Activated CD8-positive, alpha-beta T cell treated with anti-CD3 and anti-CD28 coated beads, Interleukin-2, amount 10 ng/mL, durations not matched to agents 7 days and 5 days (primary cell): Measurements from ENCODE around the gene SLC39A9. TPM values are rescaled to one million over a fixed set of nuclear protein-coding genes. Genes with fewer than 3 reads are reported as not detected.
"Not testable (repeated sequence)": the region's sequence is repeated elsewhere in the genome, so short reads cannot be mapped to it uniquely, and the experiment has no call there.

Experiments
- ATAC-seq: fragments of 150-1000 bp; cut with Tn5 transposase; one replicate; pipeline ENCODE4 v1.10.0; 2021; ENCODE audit warnings: moderate library complexity
- CTCF ChIA-PET: fragments of 350-600 bp; sonication (Branson Sonifier 250); formaldehyde crosslinking; loops from one replicate; lab custom pipeline; 2021; ENCODE audit warnings: antibody characterized with exemption; lab: Charles Lee
- POLR2A ChIA-PET: fragments of 350-600 bp; sonication (Branson Sonifier 250); formaldehyde crosslinking; loops from one replicate; lab custom pipeline; 2021; ENCODE audit warnings: antibody characterized with exemption; lab: Charles Lee
- DNase-seq: peaks from one replicate; pipeline ENCODE4 v3.0.0-alpha.2; 2020
- H3K27ac Mint-ChIP-seq: one replicate; pipeline ENCODE4 v1.8.0; 2021; ENCODE audit warnings: mild to moderate bottlenecking, mixed read lengths
- H3K27me3 Mint-ChIP-seq: one replicate; pipeline ENCODE4 v1.8.0; 2021; ENCODE audit warnings: low read depth, mixed read lengths
- H3K36me3 Mint-ChIP-seq: one replicate; pipeline ENCODE4 v1.8.0; 2021; ENCODE audit warnings: low read depth, mixed read lengths
- H3K4me1 Mint-ChIP-seq: one replicate; pipeline ENCODE4 v1.8.0; 2021; ENCODE audit warnings: low read depth, mixed read lengths
- H3K4me3 Mint-ChIP-seq: one replicate; pipeline ENCODE4 v1.8.0; 2021; ENCODE audit warnings: mild to moderate bottlenecking, mixed read lengths
- H3K9me3 Mint-ChIP-seq: one replicate; pipeline ENCODE4 v1.8.0; 2022; ENCODE audit warnings: mixed read lengths; ENCODE audit not compliant: insufficient read depth
- total RNA-seq, 2 experiments: library from RNA; stranded (reverse); gene quantifications; one replicate each; pipeline ENCODE4 v1.2.3, GENCODE V29; 2021

The SLC39A9 gene
- total RNA-seq, 2 experiments from 2014 or later: 44.5 to 46.2 TPM

- CTCF ChIA-PET: no interaction called here
- Mint-ChIP-seq H3K9me3 (no peaks in the 10 kb centered on the region), H3K27ac (no peak overlapping the region), H3K27me3 (peaks cover 40% of the 10 kb centered on the region), H3K36me3 (no peaks in the 10 kb centered on the region), H3K4me1 (no peaks in the 10 kb centered on the region), H3K4me3 (no peak overlapping the region)
- POLR2A ChIA-PET: no interaction called here
- DNase-seq (no peak), ATAC-seq (no peak)
Measured at GRCh38 chr14:69490219-69490918, 91.9 kb downstream of the SLC39A9 start.

DNA sequence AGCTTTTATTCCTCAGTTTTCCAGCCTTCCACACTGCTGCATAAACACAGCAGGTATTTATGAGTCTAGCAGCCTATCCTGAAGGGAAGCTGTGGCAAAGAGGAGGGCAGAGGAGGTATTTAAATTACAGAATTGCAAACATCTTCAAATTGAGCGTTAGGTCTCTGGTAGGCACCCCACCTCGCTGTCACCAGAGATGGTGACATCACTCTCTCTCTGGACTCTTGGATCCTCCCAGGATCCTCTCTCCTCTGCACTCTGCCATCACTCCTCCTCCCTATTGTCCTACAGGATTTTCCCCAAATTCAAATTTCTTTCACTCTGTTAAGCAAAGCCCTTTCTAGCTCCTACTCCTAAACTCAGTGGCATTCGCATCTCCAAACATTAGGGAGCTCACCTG lies 92.7 kb downstream of the SLC39A9 start:
- DNase-seq (no peak), ATAC-seq (no peak)
- Mint-ChIP-seq H3K4me3 (no peak overlapping the region), H3K4me1 (no peaks in the 10 kb centered on the region), H3K9me3 (no peaks in the 10 kb centered on the region), H3K27ac (no peak overlapping the region), H3K36me3 (no peaks in the 10 kb centered on the region), H3K27me3 (peaks cover 31% of the 10 kb centered on the region)
- CTCF ChIA-PET: no interaction called here
- POLR2A ChIA-PET: no interaction called here

- POLR2A ChIA-PET: no interaction called here
- peaks cover 16% of the 10 kb centered on the region for H3K27me3 Mint-ChIP-seq
- no peaks in the 10 kb centered on the region for H3K9me3 Mint-ChIP-seq
- no peaks in the 10 kb centered on the region for H3K36me3 Mint-ChIP-seq
- no peaks in the 10 kb centered on the region for H3K4me1 Mint-ChIP-seq
- H3K27ac Mint-ChIP-seq: no peak overlapping the region
- H3K4me3 Mint-ChIP-seq: no peak overlapping the region
- ATAC-seq (no peak), DNase-seq (no peak)
- CTCF ChIA-PET: interaction anchor here (0.9 to 1.5 kb wide), 3 partner anchors 23 to 250 kb away, joined by 3 read pairs; no protein-coding TSS in a partner anchor
Measured at GRCh38 chr14:69493038-69493437, 94.5 kb downstream of the SLC39A9 start.

DNA sequence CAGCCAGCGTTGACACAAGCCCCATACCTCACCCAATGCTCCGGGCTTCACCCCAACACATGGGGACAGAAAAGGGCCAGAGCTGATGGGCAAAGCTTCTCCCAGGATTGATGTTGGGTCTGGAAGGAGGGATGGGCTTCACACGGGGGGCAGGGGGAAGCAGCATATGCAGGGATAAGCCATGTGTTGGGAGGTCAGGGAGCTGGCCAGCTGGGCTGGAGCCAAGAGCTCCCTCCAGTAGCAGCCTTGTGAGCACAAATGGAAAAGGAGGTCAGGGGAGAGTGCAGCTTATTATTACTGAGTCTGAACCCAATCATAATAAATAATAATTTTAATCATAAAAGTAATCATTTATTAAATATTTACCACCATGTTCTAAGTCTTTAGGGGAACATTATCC lies 95.3 kb downstream of the SLC39A9 start:
- POLR2A ChIA-PET: no interaction called here
- no peaks in the 10 kb centered on the region for H3K9me3 Mint-ChIP-seq
- no peak for ATAC-seq

DNA sequence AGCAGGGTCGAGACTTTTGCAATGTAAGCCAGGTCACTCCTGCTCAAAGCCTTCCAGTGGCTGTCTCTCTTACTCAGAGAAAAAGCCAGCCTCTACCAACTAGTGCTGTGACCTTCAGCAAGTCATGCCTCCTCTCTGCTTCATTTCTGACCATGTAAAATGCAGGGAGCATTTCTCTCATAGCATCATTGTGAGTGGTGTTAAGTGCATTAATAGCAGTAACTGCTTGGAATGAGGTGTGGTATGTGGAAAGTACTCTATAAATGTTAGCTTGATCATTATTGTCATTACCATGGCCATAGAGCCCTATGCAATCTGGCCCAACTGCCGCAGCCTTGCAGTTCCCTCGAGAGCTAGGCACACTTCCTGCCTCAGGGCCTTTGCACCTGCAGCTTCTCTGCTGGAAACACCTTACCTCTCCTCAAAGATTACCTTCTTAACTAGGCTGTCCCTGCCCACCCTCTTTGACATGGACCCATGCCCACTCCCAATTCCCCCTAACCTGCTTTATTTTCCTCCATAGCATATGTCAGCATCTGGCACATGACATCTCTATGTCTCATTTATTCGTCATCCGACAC lies 96.9 kb downstream of the SLC39A9 start:
- CTCF ChIA-PET: interaction anchor here (2.0 kb wide), 1 partner anchor 21 kb away, joined by 6 read pairs; no protein-coding TSS in a partner anchor
- no peaks in the 10 kb centered on the region for H3K9me3 Mint-ChIP-seq
- H3K36me3 Mint-ChIP-seq: no peaks in the 10 kb centered on the region
- no peak overlapping the region for H3K4me3 Mint-ChIP-seq
- POLR2A ChIA-PET: no interaction called here
- no peaks in the 10 kb centered on the region for H3K4me1 Mint-ChIP-seq
- ATAC-seq (no peak), DNase-seq (no peak)
- no peak overlapping the region for H3K27ac Mint-ChIP-seq
- peaks cover 10% of the 10 kb centered on the region for H3K27me3 Mint-ChIP-seq

More for the DNA sequence above, 95.3 kb downstream of the SLC39A9 start:
- Mint-ChIP-seq H3K36me3 (no peaks in the 10 kb centered on the region), H3K27ac (no peak overlapping the region), H3K4me1 (no peaks in the 10 kb centered on the region), H3K27me3 (peaks cover 10% of the 10 kb centered on the region), H3K4me3 (no peak overlapping the region)
- CTCF ChIA-PET: no interaction called here
- DNase-seq: no peak

DNA sequence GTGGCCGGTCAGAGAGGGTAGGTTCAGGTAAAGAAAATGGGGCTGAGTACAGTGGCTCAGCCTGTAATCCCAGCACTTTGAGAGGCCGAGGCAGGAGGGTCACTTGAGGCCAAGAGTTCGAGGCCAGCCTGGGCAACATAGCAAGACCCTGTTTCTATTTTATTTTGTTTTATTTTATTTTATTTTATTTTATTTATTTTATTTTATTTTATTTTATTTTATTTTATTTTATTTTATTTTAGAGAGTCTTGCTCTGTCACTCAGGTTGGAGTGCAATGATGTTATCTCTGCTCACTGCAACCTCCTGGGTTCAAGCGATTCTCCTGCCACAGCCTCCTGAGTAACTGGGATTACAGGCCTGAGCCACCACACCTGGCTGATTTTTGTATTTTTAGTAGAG lies 99.4 kb downstream of the SLC39A9 start:
- CTCF ChIA-PET, H3K27me3 Mint-ChIP-seq, DNase-seq, H3K4me1 Mint-ChIP-seq, H3K9me3 Mint-ChIP-seq, H3K36me3 Mint-ChIP-seq, H3K27ac Mint-ChIP-seq, ATAC-seq, POLR2A ChIA-PET, H3K4me3 Mint-ChIP-seq: not testable (repeated sequence)

DNA sequence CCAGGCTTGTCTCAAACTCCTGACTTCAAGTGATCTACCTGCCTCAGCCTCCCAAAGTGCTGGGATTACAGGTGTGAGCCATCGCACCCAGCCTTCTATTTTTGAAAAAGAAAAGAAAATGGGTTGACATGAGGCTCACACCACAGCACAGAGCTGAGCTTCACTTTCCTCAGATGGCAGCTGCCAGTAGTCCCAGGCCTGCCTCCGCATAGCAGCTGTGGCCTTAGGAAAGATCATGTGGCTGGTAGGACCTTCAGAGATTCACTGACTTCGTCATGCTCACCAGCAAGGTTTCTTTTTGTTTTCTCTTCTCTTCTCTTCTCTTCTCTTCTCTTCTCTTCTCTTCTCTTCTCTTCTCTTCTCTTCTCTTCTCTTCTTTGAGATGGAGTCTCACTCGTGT lies 99.8 kb downstream of the SLC39A9 start:
- H3K27ac Mint-ChIP-seq, H3K4me1 Mint-ChIP-seq, H3K27me3 Mint-ChIP-seq, H3K36me3 Mint-ChIP-seq, POLR2A ChIA-PET, ATAC-seq, H3K4me3 Mint-ChIP-seq, H3K9me3 Mint-ChIP-seq, CTCF ChIA-PET, DNase-seq: not testable (repeated sequence)

DNA sequence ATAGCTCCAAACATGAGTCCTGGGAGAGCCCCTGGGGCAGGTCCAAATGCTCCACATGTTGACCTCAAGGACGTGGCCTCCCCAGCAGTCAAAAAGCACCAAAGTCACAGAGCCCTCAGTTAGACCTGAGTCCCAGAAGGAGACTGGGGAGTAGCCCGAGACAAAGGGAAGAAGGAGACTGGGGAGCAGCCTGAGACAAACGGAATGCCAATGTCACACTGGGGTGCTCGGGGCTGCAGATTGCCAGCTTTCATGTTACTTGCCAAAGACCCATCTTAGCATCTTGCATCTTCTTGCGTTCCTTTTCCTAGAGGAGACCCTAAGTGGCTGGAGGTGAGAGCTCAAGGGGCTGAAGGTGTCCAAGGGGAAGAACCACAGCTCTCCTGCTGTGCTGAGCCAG lies 100.9 kb downstream of the SLC39A9 start:
- Mint-ChIP-seq H3K36me3 (no peaks in the 10 kb centered on the region), H3K4me3 (no peak overlapping the region), H3K4me1 (no peaks in the 10 kb centered on the region), H3K27ac (no peak overlapping the region), H3K27me3 (peaks cover 4% of the 10 kb centered on the region), H3K9me3 (no peaks in the 10 kb centered on the region)
- no peak for ATAC-seq
- no peak for DNase-seq
- POLR2A ChIA-PET: no interaction called here
- CTCF ChIA-PET: no interaction called here

- ATAC-seq: no peak
- DNase-seq: no peak
- Mint-ChIP-seq H3K27ac (no peak overlapping the region), H3K4me1 (no peaks in the 10 kb centered on the region), H3K36me3 (no peaks in the 10 kb centered on the region), H3K4me3 (no peak overlapping the region), H3K9me3 (no peaks in the 10 kb centered on the region), H3K27me3 (peaks cover 5% of the 10 kb centered on the region)
- CTCF ChIA-PET: no interaction called here
- POLR2A ChIA-PET: no interaction called here
Measured at GRCh38 chr14:69500096-69500495, 101.6 kb downstream of the SLC39A9 start.

- Mint-ChIP-seq H3K9me3 (no peaks in the 10 kb centered on the region), H3K27ac (no peak overlapping the region), H3K4me3 (no peak overlapping the region), H3K36me3 (no peaks in the 10 kb centered on the region), H3K27me3 (peaks cover 7% of the 10 kb centered on the region), H3K4me1 (no peaks in the 10 kb centered on the region)
- DNase-seq (no peak), ATAC-seq (no peak)
- POLR2A ChIA-PET: no interaction called here
- CTCF ChIA-PET: interaction anchor here (0.8 kb wide), 1 partner anchor 11 kb away, joined by 3 read pairs; no protein-coding TSS in a partner anchor
Measured at GRCh38 chr14:69500736-69501135, 102.2 kb downstream of the SLC39A9 start.

GRCh38 chr14:69501423-69501838 lies 102.9 kb downstream of the SLC39A9 start:
- ChIA-PET CTCF (no interaction called here), POLR2A (no interaction called here)
- Mint-ChIP-seq H3K27ac (no peak overlapping the region), H3K27me3 (peaks cover 7% of the 10 kb centered on the region), H3K4me3 (no peak overlapping the region), H3K36me3 (no peaks in the 10 kb centered on the region), H3K9me3 (no peaks in the 10 kb centered on the region), H3K4me1 (no peaks in the 10 kb centered on the region)
- DNase-seq (no peak), ATAC-seq (no peak)

DNA sequence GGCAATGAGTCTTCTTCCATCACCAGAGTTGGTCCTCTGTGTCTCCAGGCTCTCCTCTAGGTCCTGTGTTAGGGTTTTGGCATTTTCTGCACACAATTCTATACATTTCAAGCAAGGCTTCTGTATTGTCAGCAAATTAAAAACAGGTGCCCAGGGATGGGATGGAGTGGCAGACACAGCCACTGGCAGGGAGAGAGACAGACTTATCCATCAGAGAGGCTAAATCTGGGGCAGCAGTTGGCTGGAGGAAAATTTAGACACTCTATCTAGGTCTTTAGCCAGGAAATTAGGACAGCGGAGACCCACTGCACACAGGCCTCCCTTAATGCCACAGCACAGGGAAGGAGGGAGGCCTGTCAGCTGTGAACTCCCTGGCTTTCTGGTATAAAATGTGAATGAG lies 106.3 kb downstream of the SLC39A9 start:
- ChIA-PET POLR2A (no interaction called here), CTCF (interaction anchor here (1.3 kb wide), 1 partner anchor 18 kb away, joined by 3 read pairs; no protein-coding TSS in a partner anchor)
- H3K9me3 Mint-ChIP-seq: no peaks in the 10 kb centered on the region
- H3K36me3 Mint-ChIP-seq: no peaks in the 10 kb centered on the region
- H3K4me1 Mint-ChIP-seq: no peaks in the 10 kb centered on the region
- H3K27ac Mint-ChIP-seq: no peak overlapping the region
- H3K27me3 Mint-ChIP-seq: peaks cover 14% of the 10 kb centered on the region
- DNase-seq (no peak), ATAC-seq (no peak)
- no peak overlapping the region for H3K4me3 Mint-ChIP-seq
